GM23248 (cell line): ENCODE measurements around the gene SCGB1C1. TPM values are rescaled to one million over a fixed set of nuclear protein-coding genes. Genes with fewer than 3 reads are reported as not detected.

ENCODE experiments used
- DNase-seq: peaks from one replicate; pipeline ENCODE4 v3.0.0-alpha.2; 2015
- H2AFZ ChIP-seq: fragments of 200-600 bp; sonication (generic); 2 replicates; pipeline ENCODE4 v1.6.1; 2016; ENCODE audit warnings: antibody characterized with exemption
- H3F3A ChIP-seq: fragments of 200-600 bp; sonication (generic); 2 replicates; pipeline ENCODE4 v1.6.1; 2016; ENCODE audit warnings: mild to moderate bottlenecking, antibody characterized with exemption, mixed run types; ENCODE audit not compliant: insufficient read depth
- H3K27ac ChIP-seq: fragments of 200-600 bp; sonication (generic); 2 replicates; pipeline ENCODE4 v1.5.1; 2016; ENCODE audit warnings: mild to moderate bottlenecking
- H3K27me3 ChIP-seq: fragments of 200-600 bp; sonication (generic); replicated peaks from 2 replicates; pipeline ENCODE4 v1.6.1; 2016; ENCODE audit warnings: mild to moderate bottlenecking; ENCODE audit not compliant: insufficient read depth
- H3K36me3 ChIP-seq: fragments of 200-600 bp; sonication (generic); 2 replicates; pipeline ENCODE4 v1.6.1; 2016; ENCODE audit warnings: low read depth, mild to moderate bottlenecking
- H3K4me1 ChIP-seq: fragments of 200-600 bp; sonication (generic); 2 replicates; pipeline ENCODE4 v1.6.1; 2016; ENCODE audit warnings: mild to moderate bottlenecking; ENCODE audit not compliant: insufficient read depth
- H3K4me2 ChIP-seq: fragments of 200-600 bp; sonication (generic); one replicate; pipeline ENCODE4 v1.6.1; 2016; ENCODE audit warnings: mild to moderate bottlenecking; ENCODE audit not compliant: unreplicated experiment
- H3K4me3 ChIP-seq: fragments of 200-600 bp; sonication (generic); 2 replicates; pipeline ENCODE4 v1.5.1; 2016; ENCODE audit warnings: mild to moderate bottlenecking
- H3K79me2 ChIP-seq: fragments of 200-600 bp; sonication (generic); 2 replicates; pipeline ENCODE4 v1.6.1; 2016; ENCODE audit warnings: mild to moderate bottlenecking; ENCODE audit not compliant: insufficient read depth
- H3K9ac ChIP-seq: fragments of 200-600 bp; sonication (generic); 2 replicates; pipeline ENCODE4 v1.6.1; 2016; ENCODE audit warnings: mild to moderate bottlenecking
- H3K9me2 ChIP-seq: fragments of 200-600 bp; sonication (generic); 2 replicates; pipeline ENCODE4 v1.6.1; 2016; ENCODE audit warnings: mixed run types, mild to moderate bottlenecking, moderate library complexity; ENCODE audit not compliant: insufficient read depth
- H3K9me3 ChIP-seq: fragments of 200-600 bp; sonication (generic); one replicate; pipeline ENCODE4 v1.6.1; 2017; ENCODE audit warnings: low read depth
- H4K20me1 ChIP-seq: fragments of 200-600 bp; sonication (generic); 2 replicates; pipeline ENCODE4 v1.6.0; 2016; ENCODE audit not compliant: insufficient read depth
- EZH2 ChIP-seq: fragments of 200-600 bp; sonication (generic); IDR thresholded peaks from 2 replicates; pipeline ENCODE4 v1.6.1; 2018; ENCODE audit warnings: antibody characterized with exemption, mild to moderate bottlenecking; ENCODE audit not compliant: insufficient read depth, poor library complexity, severe bottlenecking
- EZH2phosphoT487 ChIP-seq: fragments of 200-600 bp; sonication (generic); IDR thresholded peaks from 2 replicates; pipeline ENCODE4 v1.6.1; 2018; ENCODE audit warnings: antibody characterized with exemption, moderate library complexity, mild to moderate bottlenecking, low read depth; ENCODE audit not compliant: insufficient read depth
- WGBS, 2 experiments: methylation state at CpG; one replicate each; pipeline ENCODE4 v1.1.6; 2015 to 2017; ENCODE audit warnings: low lambda C conversion rate in 2 of 2, low coverage in 1 of 2; ENCODE audit errors: missing lambda C conversion rate in 2 of 2; 5-methylcytosine and 5-hydroxymethylcytosine counted together
- in situ Hi-C: fragments of 300-500 bp; cut with MboI; formaldehyde crosslinking; loops from 2 replicates; pipeline ENCODE4 v1.15.0; 2020
- polyA plus RNA-seq: library from polyadenylated mRNA; unstranded; fragments of >200 nt; fragmentation: Nextera tagmentation; extraction: Ambion mirVana; gene quantifications from 2 replicates; pipeline ENCODE4 v1.2.1, GENCODE V29; 2016
- total RNA-seq: library from RNA; depleted of rRNA; stranded (reverse); fragments of >200 nt; shearing (Covaris generic); gene quantifications from 2 replicates; pipeline ENCODE4 v1.2.3, GENCODE V29; 2014

Gene SCGB1C1
- total and polyA plus RNA-seq, 2 experiments from 2014 or later = not detected

GRCh38 chr11:203056-203944 is 10.4 kb downstream of the SCGB1C1 start:
- TF ChIP-seq EZH2phosphoT487 (no peak), EZH2 (no peak)
- no peak overlapping the region for H2AFZ ChIP-seq
- H3K4me2 ChIP-seq = no peak overlapping the region
- WGBS, 2 experiments = 83 to 87% methylated on average over 7 of the region's 7 CpGs
- peaks cover 13% of the 10 kb centered on the region; the same call in 1 of the 2 replicates for H3K36me3 ChIP-seq
- no peak overlapping the region for H3K27ac ChIP-seq
- peaks cover 28% of the 10 kb centered on the region for H3F3A ChIP-seq
- in situ Hi-C loops = no loop called here
- no peak for DNase-seq
- peak overlapping the region; percentile 34; the same call in 1 of the 2 replicates for H3K9ac ChIP-seq
- peaks cover 58% of the 10 kb centered on the region for H3K79me2 ChIP-seq
- no peaks in the 10 kb centered on the region for H3K27me3 ChIP-seq
- H3K9me3 ChIP-seq = no peaks in the 10 kb centered on the region
- H3K4me3 ChIP-seq = no peak overlapping the region
- H4K20me1 ChIP-seq = no peaks in the 10 kb centered on the region
- H3K9me2 ChIP-seq = no peaks in the 10 kb centered on the region
- H3K4me1 ChIP-seq = peaks cover 14% of the 10 kb centered on the region

GRCh38 chr11:203945-204586 is 11.2 kb downstream of the SCGB1C1 start:
- no peaks in the 10 kb centered on the region for H3K9me3 ChIP-seq
- H3K27me3 ChIP-seq = no peaks in the 10 kb centered on the region
- H3K9ac ChIP-seq = peak overlapping the region; percentile 6; the same call in 1 of the 2 replicates
- 76 to 83% methylated on average over 4 of the region's 4 CpGs for WGBS, 2 experiments
- in situ Hi-C loops = no loop called here
- H3K27ac ChIP-seq = no peak overlapping the region
- TF ChIP-seq EZH2phosphoT487 (no peak), EZH2 (no peak)
- H3K9me2 ChIP-seq = no peaks in the 10 kb centered on the region
- peaks cover 14% of the 10 kb centered on the region for H3K4me1 ChIP-seq
- no peaks in the 10 kb centered on the region for H4K20me1 ChIP-seq
- H3F3A ChIP-seq = peaks cover 28% of the 10 kb centered on the region
- no peak overlapping the region for H2AFZ ChIP-seq
- H3K4me2 ChIP-seq = no peak overlapping the region
- no peak overlapping the region for H3K4me3 ChIP-seq
- H3K36me3 ChIP-seq = peaks cover 13% of the 10 kb centered on the region; the same call in 1 of the 2 replicates
- H3K79me2 ChIP-seq = peaks cover 62% of the 10 kb centered on the region
- no peak for DNase-seq

- peak overlapping the region; percentile 6; the same call in 1 of the 2 replicates for H3K9ac ChIP-seq
- H3K27ac ChIP-seq = no peak overlapping the region
- H3K4me1 ChIP-seq = peaks cover 15% of the 10 kb centered on the region
- no peaks in the 10 kb centered on the region for H3K27me3 ChIP-seq
- no peak overlapping the region for H3K4me2 ChIP-seq
- H3K9me3 ChIP-seq = no peaks in the 10 kb centered on the region
- peaks cover 68% of the 10 kb centered on the region for H3K79me2 ChIP-seq
- no peak overlapping the region for H2AFZ ChIP-seq
- DNase-seq = no peak
- no peaks in the 10 kb centered on the region for H4K20me1 ChIP-seq
- WGBS, 2 experiments = 76 to 79% methylated on average over 11 to 12 of the region's 12 CpGs
- H3F3A ChIP-seq = peaks cover 30% of the 10 kb centered on the region
- H3K4me3 ChIP-seq = no peak overlapping the region
- TF ChIP-seq EZH2phosphoT487 = no peak
- no peak for TF ChIP-seq EZH2
- no peaks in the 10 kb centered on the region for H3K9me2 ChIP-seq
- peaks cover 13% of the 10 kb centered on the region; the same call in 1 of the 2 replicates for H3K36me3 ChIP-seq
- in situ Hi-C loops = no loop called here
Measured at GRCh38 chr11:204587-205109, 11.8 kb downstream of the SCGB1C1 start.

GRCh38 chr11:205221-206001 is 12.5 kb downstream of the SCGB1C1 start:
- H2AFZ ChIP-seq = no peak overlapping the region
- H3K79me2 ChIP-seq = peaks cover 76% of the 10 kb centered on the region
- no peak for TF ChIP-seq EZH2phosphoT487
- TF ChIP-seq EZH2 = no peak
- H3K9me3 ChIP-seq = no peaks in the 10 kb centered on the region
- DNase-seq = no peak
- no peaks in the 10 kb centered on the region for H3K27me3 ChIP-seq
- H3K27ac ChIP-seq = no peak overlapping the region
- H3K4me2 ChIP-seq = peak overlapping the region; percentile 99
- in situ Hi-C loops = no loop called here
- 77% methylated on average over 16 of the region's 16 CpGs for WGBS, 2 experiments
- H3K36me3 ChIP-seq = peaks cover 14% of the 10 kb centered on the region; the same call in 1 of the 2 replicates
- H3K4me3 ChIP-seq = peak overlapping the region; percentile 93
- no peaks in the 10 kb centered on the region for H4K20me1 ChIP-seq
- no peaks in the 10 kb centered on the region for H3K9me2 ChIP-seq
- H3K4me1 ChIP-seq = peaks cover 21% of the 10 kb centered on the region
- peak overlapping the region; percentile 99 for H3K9ac ChIP-seq
- H3F3A ChIP-seq = peaks cover 34% of the 10 kb centered on the region
